Neural cell (in vitro differentiated cells): ENCODE data around the gene GIMAP4. TPM values are rescaled to one million over a fixed set of nuclear protein-coding genes. Genes with fewer than 3 reads are reported as not detected.

Source experiments
- H2AFZ ChIP-seq: fragments of 200-600, 300-800 bp; sonication (generic), shearing (Covaris generic); 2 replicates; pipeline ENCODE4 v1.6.0; 2014; ENCODE audit warnings: low read depth, mild to moderate bottlenecking, antibody characterized with exemption, low read length, moderate library complexity
- H3F3A ChIP-seq: fragments of 200-600 bp; shearing (Covaris generic); 2 replicates; pipeline ENCODE4 v1.6.1; 2016; ENCODE audit warnings: mild to moderate bottlenecking, moderate library complexity, mixed read lengths, antibody characterized with exemption, low read length; ENCODE audit not compliant: insufficient read depth, poor library complexity, severe bottlenecking
- H3K27ac ChIP-seq: fragments of 200-600, 300-800 bp; sonication (generic), shearing (Covaris generic); 2 replicates; pipeline ENCODE4 v1.5.1; 2014; ENCODE audit warnings: mild to moderate bottlenecking, low read length, moderate library complexity
- H3K27me3 ChIP-seq: fragments of 300-800, 200-600 bp; sonication (generic), shearing (Covaris generic); 2 replicates; pipeline ENCODE4 v1.6.0; 2014; ENCODE audit warnings: mild to moderate bottlenecking, low read depth, low read length, moderate library complexity; ENCODE audit not compliant: insufficient read depth
- H3K36me3 ChIP-seq: fragments of 300-800, 200-600 bp; sonication (generic), shearing (Covaris generic); 2 replicates; pipeline ENCODE4 v1.5.1; 2014; ENCODE audit warnings: mild to moderate bottlenecking, antibody characterized with exemption, low read length, moderate library complexity; ENCODE audit not compliant: insufficient read depth
- H3K4me2 ChIP-seq: fragments of 300-800, 200-600 bp; sonication (generic), shearing (Covaris generic); 2 replicates; pipeline ENCODE4 v1.6.0; 2014; ENCODE audit warnings: mild to moderate bottlenecking, low read length
- H3K4me3 ChIP-seq: fragments of 300-800, 200-600 bp; sonication (generic), shearing (Covaris generic); 2 replicates; pipeline ENCODE4 v1.5.1; 2014; ENCODE audit warnings: mild to moderate bottlenecking, low read length, moderate library complexity
- H3K79me2 ChIP-seq: fragments of 200-600 bp; shearing (Covaris generic); replicated peaks from 2 replicates; pipeline ENCODE4 v1.6.0; 2014; ENCODE audit warnings: mild to moderate bottlenecking, low read length, moderate library complexity; ENCODE audit not compliant: insufficient read depth
- H3K9ac ChIP-seq: fragments of 300-800, 200-600 bp; sonication (generic), shearing (Covaris generic); 2 replicates; pipeline ENCODE4 v1.6.1; 2016; ENCODE audit warnings: mild to moderate bottlenecking, low read length, mixed read lengths
- H3K9me2 ChIP-seq: fragments of 200-600 bp; shearing (Covaris generic); 2 replicates; pipeline ENCODE4 v1.6.1; 2016; ENCODE audit warnings: mild to moderate bottlenecking, low read length, mixed read lengths; ENCODE audit not compliant: insufficient read depth
- H3K9me3 ChIP-seq: fragments of 200-600, 300-800 bp; sonication (generic), shearing (Covaris generic); 2 replicates; pipeline ENCODE4 v1.6.1; 2016; ENCODE audit warnings: mild to moderate bottlenecking, mixed run types, low read length, moderate library complexity, mixed read lengths
- H4K20me1 ChIP-seq: fragments of 200-600 bp; shearing (Covaris generic); 2 replicates; pipeline ENCODE4 v1.6.1; 2016; ENCODE audit warnings: mild to moderate bottlenecking, mixed run types; ENCODE audit not compliant: insufficient read depth
- CTCF ChIP-seq: fragments of 450-650 bp; IDR thresholded peaks from 2 replicates; pipeline ENCODE4 v1.5.1; 2014; ENCODE audit warnings: antibody characterized with exemption, mild to moderate bottlenecking, moderate library complexity; ENCODE audit not compliant: poor library complexity, severe bottlenecking
- EP300 ChIP-seq: fragments of 450-650 bp; conservative IDR thresholded peaks from 2 replicates; pipeline ENCODE4 v1.6.1; 2014; ENCODE audit warnings: antibody characterized with exemption, mild to moderate bottlenecking, moderate library complexity; ENCODE audit not compliant: poor library complexity, severe bottlenecking
- EZH2 ChIP-seq: fragments of 200-600, 300-800 bp; shearing (Covaris generic), sonication (generic); IDR thresholded peaks from 2 replicates; pipeline ENCODE4 v1.6.1; 2014; ENCODE audit warnings: antibody characterized with exemption, low read length, borderline replicate concordance, mild to moderate bottlenecking; ENCODE audit not compliant: insufficient read depth, poor library complexity, severe bottlenecking
- MXI1 ChIP-seq: fragments of 450-650 bp; conservative IDR thresholded peaks from 2 replicates; pipeline ENCODE4 v1.6.1; 2014; ENCODE audit warnings: antibody characterized with exemption, mild to moderate bottlenecking; ENCODE audit not compliant: poor library complexity, severe bottlenecking
- POLR2AphosphoS5 ChIP-seq: IDR thresholded peaks from 2 replicates; pipeline ENCODE4 v1.6.1; 2012
- RAD21 ChIP-seq: fragments of 450-650 bp; conservative IDR thresholded peaks from 2 replicates; pipeline ENCODE4 v1.6.1; 2014; ENCODE audit warnings: antibody characterized with exemption, mild to moderate bottlenecking, moderate library complexity
- REST ChIP-seq: IDR thresholded peaks from 2 replicates; pipeline ENCODE4 v1.6.1; 2012; ENCODE audit warnings: borderline replicate concordance
- SMC3 ChIP-seq: fragments of 450-650 bp; conservative IDR thresholded peaks from 2 replicates; pipeline ENCODE4 v1.6.1; 2014; ENCODE audit warnings: antibody characterized with exemption, mild to moderate bottlenecking, moderate library complexity; ENCODE audit not compliant: poor library complexity
- TAF1 ChIP-seq: IDR thresholded peaks from 2 replicates; pipeline ENCODE4 v1.6.1; 2012; ENCODE audit warnings: low read depth
- polyA plus RNA-seq: library from polyadenylated mRNA; depleted of rRNA; stranded (reverse); fragments of >200 nt; gene quantifications from 2 replicates; pipeline ENCODE4 v1.2.3, GENCODE V29; 2014

The GIMAP4 gene
- polyA plus RNA-seq, 1 donor from 2014 or later = not detected

GRCh38 chr7:150569245-150569955 is 2.2 kb downstream of the GIMAP4 start:
- no peak for TF ChIP-seq REST
- TF ChIP-seq EZH2 = no peak
- no peak for TF ChIP-seq SMC3
- no peak overlapping the region for H3K4me2 ChIP-seq
- no peaks in the 10 kb centered on the region for H4K20me1 ChIP-seq
- no peaks in the 10 kb centered on the region for H3K36me3 ChIP-seq
- H3K4me3 ChIP-seq = no peak overlapping the region
- no peaks in the 10 kb centered on the region for H3F3A ChIP-seq
- no peaks in the 10 kb centered on the region for H3K9me2 ChIP-seq
- H3K27ac ChIP-seq = no peak overlapping the region
- H3K9me3 ChIP-seq = no peaks in the 10 kb centered on the region
- H3K27me3 ChIP-seq = no peaks in the 10 kb centered on the region
- no peak overlapping the region for H2AFZ ChIP-seq
- H3K79me2 ChIP-seq = no peaks in the 10 kb centered on the region
- H3K9ac ChIP-seq = no peak overlapping the region

- Histone ChIP-seq H3K36me3 (no peaks in the 10 kb centered on the region), H3K27me3 (no peaks in the 10 kb centered on the region), H2AFZ (no peak overlapping the region), H3K9me2 (no peaks in the 10 kb centered on the region), H3K9ac (no peak overlapping the region), H3F3A (no peaks in the 10 kb centered on the region), H3K79me2 (no peaks in the 10 kb centered on the region), H4K20me1 (no peaks in the 10 kb centered on the region), H3K9me3 (no peaks in the 10 kb centered on the region), H3K27ac (no peak overlapping the region), H3K4me3 (no peak overlapping the region), H3K4me2 (no peak overlapping the region)
- TF ChIP-seq MXI1 (no peak), RAD21 (no peak), EP300 (no peak), POLR2AphosphoS5 (no peak), CTCF (no peak), EZH2 (no peak), TAF1 (no peak), REST (no peak), SMC3 (no peak)
Observed at GRCh38 chr7:150570556-150571465, 3.6 kb downstream of the GIMAP4 start.
